BE2C (cell line): ENCODE data around the gene CEP43.

ENCODE experiments used
- DNase-seq: peaks from one replicate; pipeline ENCODE4 v3.0.0-alpha.2; 2020
- H3K27me3 ChIP-seq: fragments of 250-450 bp; sonication (Bioruptor Pico); 2 replicates; pipeline ENCODE4 v1.5.1; 2020; ENCODE audit warnings: mild to moderate bottlenecking
- H3K36me3 ChIP-seq: fragments of 250-450 bp; sonication (Bioruptor Pico); 2 replicates; pipeline ENCODE4 v1.5.1; 2020; ENCODE audit warnings: mild to moderate bottlenecking
- H3K4me1 ChIP-seq: fragments of 250-450 bp; sonication (Bioruptor Pico); 2 replicates; pipeline ENCODE4 v1.5.1; 2020
- H3K4me3 ChIP-seq: 2 replicates; pipeline ENCODE4 v1.5.1; 2011; ENCODE audit warnings: low read depth, low read length
- H3K9me3 ChIP-seq: fragments of 250-450 bp; sonication (Bioruptor Pico); 2 replicates; pipeline ENCODE4 v1.5.1; 2020
- TF ChIP-seq, protein P1 (sequence below): IDR thresholded peaks from 2 replicates; pipeline ENCODE4 v1.5.1; 2012; ENCODE audit warnings: mild to moderate bottlenecking, low read depth, low read length

CEP43 gene

DNA sequence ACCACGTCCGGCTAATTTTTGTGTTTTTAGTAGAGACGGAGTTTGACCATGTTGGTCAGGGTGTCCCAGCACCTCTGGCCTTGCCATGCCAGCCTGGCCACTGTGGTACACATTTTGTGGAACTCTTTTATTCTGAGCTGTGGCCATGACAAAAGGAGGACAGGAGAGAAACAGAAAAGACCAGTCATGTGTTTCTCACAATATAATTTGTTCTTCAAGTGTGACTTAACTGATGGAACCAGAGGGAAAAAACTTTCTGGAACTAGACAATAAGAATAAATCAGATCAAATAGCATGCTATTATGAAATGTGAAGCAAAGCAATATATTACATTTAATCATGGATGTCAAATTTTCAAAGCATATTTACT is 38.6 kb upstream of the CEP43 start:
- Histone ChIP-seq H3K27me3 (no peaks in the 10 kb centered on the region), H3K36me3 (no peaks in the 10 kb centered on the region), H3K4me1 (no peaks in the 10 kb centered on the region), H3K4me3 (no peak overlapping the region), H3K9me3 (no peaks in the 10 kb centered on the region)
- TF ChIP-seq, protein P1, sequence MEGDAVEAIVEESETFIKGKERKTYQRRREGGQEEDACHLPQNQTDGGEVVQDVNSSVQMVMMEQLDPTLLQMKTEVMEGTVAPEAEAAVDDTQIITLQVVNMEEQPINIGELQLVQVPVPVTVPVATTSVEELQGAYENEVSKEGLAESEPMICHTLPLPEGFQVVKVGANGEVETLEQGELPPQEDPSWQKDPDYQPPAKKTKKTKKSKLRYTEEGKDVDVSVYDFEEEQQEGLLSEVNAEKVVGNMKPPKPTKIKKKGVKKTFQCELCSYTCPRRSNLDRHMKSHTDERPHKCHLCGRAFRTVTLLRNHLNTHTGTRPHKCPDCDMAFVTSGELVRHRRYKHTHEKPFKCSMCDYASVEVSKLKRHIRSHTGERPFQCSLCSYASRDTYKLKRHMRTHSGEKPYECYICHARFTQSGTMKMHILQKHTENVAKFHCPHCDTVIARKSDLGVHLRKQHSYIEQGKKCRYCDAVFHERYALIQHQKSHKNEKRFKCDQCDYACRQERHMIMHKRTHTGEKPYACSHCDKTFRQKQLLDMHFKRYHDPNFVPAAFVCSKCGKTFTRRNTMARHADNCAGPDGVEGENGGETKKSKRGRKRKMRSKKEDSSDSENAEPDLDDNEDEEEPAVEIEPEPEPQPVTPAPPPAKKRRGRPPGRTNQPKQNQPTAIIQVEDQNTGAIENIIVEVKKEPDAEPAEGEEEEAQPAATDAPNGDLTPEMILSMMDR = no peak
- no peak for DNase-seq

- Histone ChIP-seq H3K27me3 (no peaks in the 10 kb centered on the region), H3K9me3 (0 out of 2 replicates have a peak, but pooled peaks cover 5% of the 10 kb centered on the region), H3K36me3 (no peaks in the 10 kb centered on the region), H3K4me1 (0 out of 2 replicates have a peak, but pooled peaks cover 3% of the 10 kb centered on the region), H3K4me3 (no peak overlapping the region)
- TF ChIP-seq, protein P1 = no peak
- DNase-seq = no peak
Measured at GRCh38 chr6:166966268-166966667, 32.9 kb upstream of the CEP43 start.

- H3K27me3 ChIP-seq = no peaks in the 10 kb centered on the region
- no peaks in the 10 kb centered on the region for H3K36me3 ChIP-seq
- 0 out of 2 replicates have a peak, but pooled peaks cover 3% of the 10 kb centered on the region for H3K4me1 ChIP-seq
- no peak overlapping the region for H3K4me3 ChIP-seq
- no peak for DNase-seq
- TF ChIP-seq, protein P1 = no peak
- H3K9me3 ChIP-seq = 0 out of 2 replicates have a peak, but pooled peaks cover 5% of the 10 kb centered on the region
Measured at GRCh38 chr6:166969390-166970002, 29.7 kb upstream of the CEP43 start.

- H3K9me3 ChIP-seq = 0 out of 2 replicates have a peak, but pooled peaks cover 5% of the 10 kb centered on the region
- H3K36me3 ChIP-seq = no peaks in the 10 kb centered on the region
- H3K4me3 ChIP-seq = no peak overlapping the region
- H3K27me3 ChIP-seq = no peaks in the 10 kb centered on the region
- 0 out of 2 replicates have a peak, but pooled peaks cover 3% of the 10 kb centered on the region for H3K4me1 ChIP-seq
- TF ChIP-seq, protein P1 = no peak
- no peak for DNase-seq
Measured at GRCh38 chr6:166970091-166970490, 29.1 kb upstream of the CEP43 start.

DNA sequence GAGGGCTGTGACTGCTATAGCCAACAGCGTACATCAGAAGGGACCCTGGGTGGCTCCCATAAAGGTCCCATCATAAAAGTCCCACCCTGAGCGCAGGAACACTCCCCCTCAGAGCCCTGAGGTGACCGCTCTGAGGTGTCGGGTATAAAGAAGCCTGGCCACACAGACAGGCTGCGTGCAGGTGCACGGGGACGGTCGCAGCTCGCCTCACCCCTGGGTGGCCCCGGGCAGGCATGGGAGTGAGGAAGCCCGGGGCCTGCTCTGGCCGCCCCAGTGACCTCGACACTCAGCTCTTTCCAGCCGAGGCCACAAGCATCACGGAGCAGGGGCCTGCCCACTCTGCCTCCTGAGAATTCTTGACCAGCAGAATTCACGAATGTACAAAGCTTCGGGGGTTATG is 28.4 kb upstream of the CEP43 start:
- Histone ChIP-seq H3K27me3 (no peaks in the 10 kb centered on the region), H3K36me3 (no peaks in the 10 kb centered on the region), H3K4me3 (no peak overlapping the region), H3K9me3 (0 out of 2 replicates have a peak, but pooled peaks cover 4% of the 10 kb centered on the region), H3K4me1 (0 out of 2 replicates have a peak, but pooled peaks cover 3% of the 10 kb centered on the region)
- DNase-seq = no peak
- TF ChIP-seq, protein P1 = no peak

- no peaks in the 10 kb centered on the region for H3K36me3 ChIP-seq
- DNase-seq = no peak
- H3K27me3 ChIP-seq = no peaks in the 10 kb centered on the region
- H3K4me3 ChIP-seq = no peak overlapping the region
- TF ChIP-seq, protein P1 = no peak
- H3K4me1 ChIP-seq = 0 out of 2 replicates have a peak, but pooled peaks cover 3% of the 10 kb centered on the region
- H3K9me3 ChIP-seq = no peaks in the 10 kb centered on the region
Measured at GRCh38 chr6:166971271-166971670, 27.9 kb upstream of the CEP43 start.
